Endodermal cell (in vitro differentiated cells): ENCODE results near the gene TACC3. TPM values are rescaled to one million over a fixed set of nuclear protein-coding genes. Genes with fewer than 3 reads are reported as not detected.

Experiments
- DNase-seq: peaks from one replicate; pipeline ENCODE4 v3.0.0-alpha.2; 2017
- H3K27ac ChIP-seq: 2 replicates; pipeline ENCODE4 v1.5.1; 2013; ENCODE audit warnings: mild to moderate bottlenecking, low read depth, low read length, moderate library complexity
- H3K27me3 ChIP-seq: 2 replicates; pipeline ENCODE4 v1.6.1; 2013; ENCODE audit warnings: mild to moderate bottlenecking, low read length, moderate library complexity; ENCODE audit not compliant: insufficient read depth, control insufficient read depth, poor library complexity, severe bottlenecking
- H3K36me3 ChIP-seq: 2 replicates; pipeline ENCODE4 v1.7.0; 2013; ENCODE audit warnings: mild to moderate bottlenecking, low read length, moderate library complexity; ENCODE audit not compliant: control insufficient read depth, insufficient read depth
- H3K4me1 ChIP-seq: one replicate; pipeline ENCODE4 v1.7.0; 2013; ENCODE audit warnings: low read length; ENCODE audit not compliant: control insufficient read depth, insufficient read depth
- H3K4me3 ChIP-seq: 2 replicates; pipeline ENCODE4 v1.5.1; 2013; ENCODE audit warnings: mild to moderate bottlenecking, low read length, moderate library complexity
- H3K9ac ChIP-seq: 2 replicates; pipeline ENCODE4 v1.6.1; 2013; ENCODE audit warnings: mild to moderate bottlenecking, low read length, moderate library complexity; ENCODE audit not compliant: poor library complexity, severe bottlenecking; ENCODE audit errors: extremely low read depth
- H3K9me3 ChIP-seq: 2 replicates; pipeline ENCODE4 v1.6.1; 2013; ENCODE audit warnings: mild to moderate bottlenecking, low read length, moderate library complexity; ENCODE audit not compliant: control insufficient read depth
- H3K27ac Mint-ChIP-seq: 2 replicates; pipeline ENCODE4 v1.8.0; 2020; ENCODE audit warnings: mixed read lengths
- H3K27me3 Mint-ChIP-seq: 2 replicates; pipeline ENCODE4 v1.8.0; 2021; ENCODE audit warnings: mild to moderate bottlenecking, mixed read lengths; ENCODE audit not compliant: insufficient read depth
- H3K36me3 Mint-ChIP-seq: 2 replicates; pipeline ENCODE4 v1.8.0; 2020; ENCODE audit warnings: low read depth, mixed read lengths
- H3K4me1 Mint-ChIP-seq: 2 replicates; pipeline ENCODE4 v1.8.0; 2020; ENCODE audit warnings: mixed read lengths
- H3K4me3 Mint-ChIP-seq: 2 replicates; pipeline ENCODE4 v1.8.0; 2020; ENCODE audit warnings: mild to moderate bottlenecking, moderate library complexity, mixed read lengths
- H3K9me3 Mint-ChIP-seq: 2 replicates; pipeline ENCODE4 v1.8.0; 2020; ENCODE audit warnings: mild to moderate bottlenecking, mixed read lengths
- whole genome bisulfite sequencing, 2 experiments: methylation state at CpG; one replicate each; pipeline versions ENCODE4 v1.1.5 to v1.1.7; 2013; ENCODE audit warnings: missing lambda C conversion rate in 2 of 2, mixed read lengths in 1 of 2; ENCODE audit not compliant: insufficient coverage in 1 of 2, insufficient read length in 1 of 2; 5-methylcytosine and 5-hydroxymethylcytosine counted together
- total RNA-seq, 2 donors: library from RNA; stranded (reverse); fragmentation: NEBNext Ultra II Directional in 1 of 2; extraction: Animal tissue kit (Norgen Biotek cat#: 25700) in 1 of 2; gene quantifications; 2 replicates in 1 of 2; 3 replicates in 1 of 2; pipeline ENCODE4 v1.2.1, GENCODE V29; 2021
- TF ChIP-seq, protein P1 (sequence below): fragments of 200-600 bp; sonication (generic); conservative IDR thresholded peaks from 2 replicates; pipeline ENCODE4 v1.5.0; 2021; ENCODE audit warnings: antibody characterized with exemption, mild to moderate bottlenecking

The TACC3 gene
- total RNA-seq, 2 donors from 2014 or later = 113 to 182 TPM

DNA sequence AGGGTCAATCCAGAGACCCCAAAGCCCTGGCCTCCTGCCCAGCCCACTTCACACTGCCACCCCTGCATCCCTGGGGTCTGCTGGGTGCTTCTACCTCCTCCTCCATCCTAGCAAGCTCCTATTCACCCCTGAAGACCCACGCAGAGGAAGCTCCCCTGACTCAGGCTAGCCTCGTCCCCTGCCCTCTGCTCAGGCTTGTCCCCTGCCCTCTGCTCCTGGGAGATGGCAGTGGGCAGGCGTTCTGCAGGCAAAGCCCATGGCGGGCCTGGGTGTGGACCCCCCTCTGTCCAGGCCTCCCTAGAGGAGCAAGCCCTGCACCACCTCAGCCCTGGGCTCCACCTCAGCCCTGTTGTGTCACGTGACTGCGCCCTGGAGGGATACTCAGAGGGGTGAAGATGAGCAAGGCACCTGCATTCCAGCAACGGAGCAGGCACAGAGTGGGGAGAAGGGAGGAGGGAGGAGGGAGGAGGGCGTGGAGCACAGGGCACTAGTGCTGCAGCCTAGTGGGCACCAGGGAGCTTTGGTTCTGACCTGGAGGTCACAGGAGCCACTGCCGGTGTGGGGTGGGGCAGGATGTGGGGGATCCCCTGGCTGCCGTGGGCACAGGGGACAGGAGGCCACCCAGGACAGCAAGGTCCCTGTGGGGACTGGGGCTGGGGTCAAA, 44.2 kb downstream of the TACC3 start:
- TF ChIP-seq, protein P1, sequence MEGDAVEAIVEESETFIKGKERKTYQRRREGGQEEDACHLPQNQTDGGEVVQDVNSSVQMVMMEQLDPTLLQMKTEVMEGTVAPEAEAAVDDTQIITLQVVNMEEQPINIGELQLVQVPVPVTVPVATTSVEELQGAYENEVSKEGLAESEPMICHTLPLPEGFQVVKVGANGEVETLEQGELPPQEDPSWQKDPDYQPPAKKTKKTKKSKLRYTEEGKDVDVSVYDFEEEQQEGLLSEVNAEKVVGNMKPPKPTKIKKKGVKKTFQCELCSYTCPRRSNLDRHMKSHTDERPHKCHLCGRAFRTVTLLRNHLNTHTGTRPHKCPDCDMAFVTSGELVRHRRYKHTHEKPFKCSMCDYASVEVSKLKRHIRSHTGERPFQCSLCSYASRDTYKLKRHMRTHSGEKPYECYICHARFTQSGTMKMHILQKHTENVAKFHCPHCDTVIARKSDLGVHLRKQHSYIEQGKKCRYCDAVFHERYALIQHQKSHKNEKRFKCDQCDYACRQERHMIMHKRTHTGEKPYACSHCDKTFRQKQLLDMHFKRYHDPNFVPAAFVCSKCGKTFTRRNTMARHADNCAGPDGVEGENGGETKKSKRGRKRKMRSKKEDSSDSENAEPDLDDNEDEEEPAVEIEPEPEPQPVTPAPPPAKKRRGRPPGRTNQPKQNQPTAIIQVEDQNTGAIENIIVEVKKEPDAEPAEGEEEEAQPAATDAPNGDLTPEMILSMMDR = no peak
- 79 to 82% methylated on average over 4 to 10 of the region's 10 CpGs for WGBS, 2 experiments
- peak; percentile 76 for DNase-seq
- H3K27me3 ChIP-seq = no peaks in the 10 kb centered on the region
- no peak overlapping the region for H3K4me3 ChIP-seq
- H3K27ac ChIP-seq = no peak overlapping the region
- no peak overlapping the region for H3K4me3 Mint-ChIP-seq
- peaks cover 4% of the 10 kb centered on the region for H3K27me3 Mint-ChIP-seq
- H3K27ac Mint-ChIP-seq = no peak overlapping the region
- peaks cover 12% of the 10 kb centered on the region for H3K4me1 ChIP-seq
- no peaks in the 10 kb centered on the region for H3K9me3 Mint-ChIP-seq
- H3K9me3 ChIP-seq = no peaks in the 10 kb centered on the region
- H3K9ac ChIP-seq = no peak overlapping the region
- no peaks in the 10 kb centered on the region for H3K36me3 Mint-ChIP-seq
- no peaks in the 10 kb centered on the region for H3K36me3 ChIP-seq
- peaks cover 11% of the 10 kb centered on the region for H3K4me1 Mint-ChIP-seq

DNA sequence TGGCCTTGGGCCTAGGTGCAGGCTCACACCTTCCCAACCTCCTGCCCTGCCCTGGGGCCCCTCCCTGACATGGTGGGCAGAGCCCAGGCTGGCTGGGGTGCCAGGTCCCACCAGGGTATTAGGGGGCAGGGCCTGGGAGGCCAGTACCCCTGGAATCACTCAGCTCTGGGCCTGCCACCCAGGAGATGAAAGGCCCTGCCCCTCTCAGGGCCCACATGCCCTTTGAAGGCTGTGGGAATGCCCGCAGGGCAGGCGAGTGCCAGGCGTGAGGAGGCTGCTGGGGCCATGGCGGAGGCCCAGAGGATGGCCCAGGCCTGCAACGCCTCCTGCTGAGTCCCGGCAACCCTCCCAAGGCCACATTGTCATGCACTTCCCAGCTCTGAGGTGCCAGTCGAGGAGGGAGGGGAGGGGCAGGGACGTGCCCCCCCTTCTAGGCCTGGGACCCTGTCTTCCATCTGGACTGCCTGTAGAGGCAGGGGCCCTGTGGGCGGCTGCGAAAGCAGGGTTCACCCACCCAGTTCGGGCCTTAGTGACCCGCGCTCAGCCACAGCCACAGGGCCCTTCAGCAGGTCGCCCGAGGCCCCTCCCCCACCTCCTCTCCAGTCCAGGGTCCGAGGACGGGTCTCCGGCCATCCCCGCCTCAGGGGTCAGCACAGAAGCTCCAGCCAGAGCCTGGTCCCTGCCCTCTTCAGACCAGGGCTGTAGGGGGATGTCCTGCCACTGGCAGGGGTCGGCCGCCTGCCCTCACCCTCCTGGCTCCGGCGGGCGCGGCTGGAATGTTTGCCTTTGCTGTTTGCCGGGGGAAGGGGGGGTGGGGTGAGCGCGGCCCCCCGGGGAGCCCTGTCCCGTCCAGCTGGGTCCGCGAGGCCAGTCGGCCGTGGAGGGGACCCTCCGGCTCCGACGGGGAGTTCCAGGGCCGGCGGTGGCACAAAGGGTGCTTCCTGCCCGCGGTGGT, 45.1 kb downstream of the TACC3 start:
- 0 to 16% methylated on average over 2 to 41 of the region's 41 CpGs for WGBS, 2 experiments
- Histone ChIP-seq H3K4me3 (no peak overlapping the region), H3K36me3 (no peaks in the 10 kb centered on the region), H3K4me1 (peaks cover 12% of the 10 kb centered on the region), H3K27me3 (no peaks in the 10 kb centered on the region), H3K9ac (no peak overlapping the region), H3K27ac (peak overlapping the region; percentile 12), H3K9me3 (no peaks in the 10 kb centered on the region)
- peaks cover 11% of the 10 kb centered on the region for H3K4me1 Mint-ChIP-seq
- peaks cover 4% of the 10 kb centered on the region for H3K27me3 Mint-ChIP-seq
- H3K9me3 Mint-ChIP-seq = no peaks in the 10 kb centered on the region
- H3K36me3 Mint-ChIP-seq = no peaks in the 10 kb centered on the region
- H3K27ac Mint-ChIP-seq = no peak overlapping the region
- TF ChIP-seq, protein P1 = no peak
- no peak overlapping the region for H3K4me3 Mint-ChIP-seq
- peak; percentile 88 for DNase-seq

DNA sequence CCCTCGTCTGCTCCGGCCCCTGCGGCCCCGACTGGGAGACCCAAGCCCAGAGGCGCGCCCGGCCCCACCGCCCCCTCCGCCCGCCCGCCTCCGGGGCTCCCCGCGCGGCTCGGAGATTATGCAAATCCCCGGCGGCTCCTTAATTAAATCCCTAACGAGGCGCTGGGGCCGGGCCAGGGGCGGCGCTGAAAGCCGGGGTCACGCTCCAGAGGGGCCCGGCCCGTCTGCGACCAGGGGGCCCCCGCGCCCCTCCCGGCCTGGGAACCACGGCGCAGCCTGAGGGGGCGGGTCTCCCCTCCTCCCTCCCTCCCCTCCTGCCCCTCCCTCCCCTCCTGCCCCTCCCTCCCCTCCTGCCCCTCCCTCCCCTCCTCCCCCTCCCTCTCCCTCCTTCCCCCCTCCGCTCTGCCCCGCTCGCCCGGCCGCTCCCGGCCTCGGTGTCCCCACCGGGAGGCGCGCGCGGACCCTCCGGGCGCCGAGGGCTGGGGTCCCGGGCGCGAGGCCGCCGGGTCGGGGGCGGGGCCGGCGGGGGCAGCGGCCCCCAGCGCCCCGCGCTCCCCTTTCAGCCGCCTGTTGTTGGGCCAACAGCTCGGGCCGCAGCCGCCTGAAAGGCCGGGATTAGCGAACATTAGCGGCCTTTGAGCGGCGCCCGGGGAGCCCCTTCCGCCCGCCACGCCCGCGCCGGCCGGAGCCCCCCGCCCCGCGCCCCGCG, 45.9 kb downstream of the TACC3 start:
- Mint-ChIP-seq H3K27ac (no peak overlapping the region), H3K4me3 (peak overlapping the region; percentile 49), H3K27me3 (peaks cover 4% of the 10 kb centered on the region), H3K36me3 (no peaks in the 10 kb centered on the region), H3K9me3 (no peaks in the 10 kb centered on the region), H3K4me1 (peaks cover 11% of the 10 kb centered on the region)
- no peaks in the 10 kb centered on the region for H3K9me3 ChIP-seq
- no peaks in the 10 kb centered on the region for H3K27me3 ChIP-seq
- peak; percentile 93 for DNase-seq
- H3K36me3 ChIP-seq = no peaks in the 10 kb centered on the region
- H3K9ac ChIP-seq = no peak overlapping the region
- H3K4me3 ChIP-seq = no peak overlapping the region
- H3K27ac ChIP-seq = no peak overlapping the region
- peaks cover 12% of the 10 kb centered on the region for H3K4me1 ChIP-seq
- TF ChIP-seq, protein P1 = no peak
- 0% methylated on average over 18 to 75 of the region's 84 CpGs for WGBS, 2 experiments
